DMS53 treated with DMSO at 0.1 percent for 48 hours (cell line): ENCODE results near the gene RFX2.
"Not testable (repeated sequence)": the region's sequence is repeated elsewhere in the genome, so short reads cannot be mapped to it uniquely, and the experiment has no call there.

Source experiments
- DNase-seq: peaks from one replicate; lab custom pipeline; 2025; ENCODE audit not compliant: unreplicated experiment; lab: John Stamatoyannopoulos, UW

Gene RFX2

DNA sequence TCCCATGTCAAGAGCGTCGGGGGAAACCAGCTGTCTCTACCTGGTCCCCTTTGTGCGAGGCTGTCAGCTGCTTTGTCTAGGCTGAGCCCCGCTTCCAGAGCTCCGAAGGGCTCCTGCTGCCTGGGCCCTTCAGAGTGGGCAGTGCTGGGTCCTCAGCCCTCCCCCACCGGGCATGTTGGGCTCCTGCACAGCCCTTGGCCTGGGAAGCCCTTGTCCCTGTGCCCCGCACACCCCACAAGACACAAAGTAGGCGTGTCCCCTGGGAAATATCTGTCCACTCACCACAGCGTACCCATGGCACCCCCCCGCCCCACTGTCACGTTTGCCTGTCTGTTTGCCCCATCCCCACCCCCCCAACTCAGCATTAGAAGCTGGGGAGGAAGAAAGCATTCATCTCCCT, 92.7 kb downstream of the RFX2 start:
- no peak for DNase-seq

- DNase-seq = no peak
These were observed 94.3 kb downstream of the RFX2 start for GRCh38 chr19:6015841-6016545.

DNA sequence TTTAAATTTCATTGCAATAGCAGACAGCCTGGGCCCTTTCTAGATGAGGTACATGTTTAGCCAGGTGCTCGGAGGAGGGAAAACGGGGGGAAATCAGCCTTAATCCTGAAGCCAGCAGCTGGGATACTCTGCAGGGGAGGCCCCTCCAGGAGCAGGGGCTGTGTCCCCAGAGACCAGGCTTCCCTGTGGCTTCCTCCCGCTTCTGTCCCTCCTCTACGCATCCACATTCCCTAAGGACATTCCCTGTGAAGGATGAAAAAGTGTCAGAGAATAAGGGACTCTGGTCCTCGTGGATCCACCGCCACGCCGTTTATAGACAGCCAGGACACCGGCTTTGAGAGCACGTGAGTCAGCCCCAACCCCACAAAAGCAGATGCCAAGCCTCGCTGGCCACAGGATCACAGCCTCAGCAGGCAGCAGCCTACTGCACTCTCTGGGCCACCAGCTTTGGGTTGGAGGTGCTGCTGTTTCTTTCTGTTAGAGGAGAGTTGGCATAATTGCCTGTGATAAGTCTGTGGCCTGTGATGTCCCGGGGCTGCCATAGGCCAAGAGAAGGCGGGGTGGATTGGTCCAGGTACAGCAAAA, 95.7 kb downstream of the RFX2 start:
- no peak for DNase-seq

DNA sequence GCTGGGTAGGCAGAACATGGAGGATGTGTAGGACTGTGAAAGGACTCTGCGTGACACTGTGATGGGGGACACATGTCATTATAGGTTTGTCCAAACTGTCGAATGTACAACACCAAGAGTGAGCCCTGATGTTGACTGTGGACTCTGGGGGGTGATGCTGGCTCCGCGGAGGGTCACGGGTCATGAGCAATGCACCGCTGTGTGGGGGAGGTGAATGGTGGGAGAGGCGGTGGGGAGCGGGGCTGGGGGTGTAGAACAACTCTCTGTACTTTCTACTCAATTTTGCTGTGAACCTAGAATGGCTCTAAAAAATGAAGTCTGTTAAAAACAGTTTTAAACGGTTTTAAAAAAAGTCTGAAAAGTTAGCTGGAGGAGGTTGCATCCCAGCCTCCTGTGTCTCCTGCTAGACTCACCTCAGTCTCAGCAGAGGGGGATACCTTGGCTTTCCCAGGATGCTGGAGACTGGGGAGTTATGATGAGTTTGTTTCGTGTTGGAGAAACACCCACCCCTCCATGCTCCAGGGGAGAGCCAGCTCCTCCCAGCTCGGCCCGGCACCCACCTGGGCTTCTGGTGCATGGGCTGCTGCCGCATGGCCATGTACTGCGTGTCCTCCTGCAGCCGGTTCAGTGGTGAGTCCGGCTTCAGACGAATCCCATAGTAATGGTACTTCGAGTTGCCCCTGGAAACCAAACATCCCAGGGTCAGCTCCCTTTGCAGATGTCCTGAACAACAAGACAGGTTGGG, 97.7 kb downstream of the RFX2 start:
- no peak for DNase-seq

GRCh38 chr19:6011794-6012193, 98.5 kb downstream of the RFX2 start:
- DNase-seq = no peak

DNA sequence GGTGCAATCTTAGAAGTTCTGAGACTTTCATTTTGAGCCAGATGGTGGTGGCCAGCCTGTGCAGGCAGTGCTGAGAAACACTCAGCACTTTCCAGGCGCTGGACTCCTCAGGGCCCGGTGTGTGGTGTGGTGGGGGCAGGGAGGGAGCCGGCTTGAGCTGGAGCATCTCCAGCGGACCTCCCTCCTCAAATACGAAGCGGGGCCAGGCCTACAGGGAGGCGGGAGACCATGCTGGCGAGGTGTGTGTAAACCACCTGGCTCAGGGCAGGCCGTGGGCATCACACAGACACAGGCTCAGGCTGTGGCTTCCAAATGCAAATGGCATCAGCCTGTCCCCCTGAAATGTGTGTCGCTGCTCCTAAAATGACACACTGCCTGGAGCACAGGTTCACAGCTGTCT, 99.1 kb downstream of the RFX2 start:
- DNase-seq = no peak

GRCh38 chr19:6010107-6010506, 100.2 kb downstream of the RFX2 start:
- DNase-seq = no peak

- DNase-seq = no peak
These were observed 102.4 kb downstream of the RFX2 start for GRCh38 chr19:6007866-6008265.

DNA sequence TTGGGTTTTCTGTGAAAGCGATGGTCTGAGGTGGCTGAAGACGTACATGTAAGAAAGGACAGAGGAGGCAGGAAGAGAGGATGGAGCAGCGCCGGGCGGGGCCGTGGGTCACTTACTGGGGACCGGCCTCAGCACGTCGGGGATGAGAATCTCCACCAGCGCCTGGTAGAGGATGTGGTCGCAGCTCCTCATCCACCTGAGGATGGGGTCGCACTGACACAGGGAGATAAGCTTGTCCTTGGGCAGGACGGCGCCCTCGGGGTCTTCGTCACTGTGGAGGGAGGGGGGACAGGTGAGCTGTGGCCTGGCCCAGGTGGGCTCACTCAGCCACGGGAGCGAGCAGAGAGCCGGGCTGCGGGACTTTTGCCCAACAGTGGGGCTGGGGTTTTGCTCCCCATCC, 103.4 kb downstream of the RFX2 start:
- DNase-seq = no peak

GRCh38 chr19:6006070-6006446, 104.2 kb downstream of the RFX2 start:
- not testable (repeated sequence) for DNase-seq

- no peak for DNase-seq
These were observed 104.8 kb downstream of the RFX2 start for GRCh38 chr19:6005321-6006069.

GRCh38 chr19:6003976-6004375, 106.3 kb downstream of the RFX2 start:
- DNase-seq = no peak

GRCh38 chr19:6002591-6002990, 107.7 kb downstream of the RFX2 start:
- DNase-seq = no peak

DNA sequence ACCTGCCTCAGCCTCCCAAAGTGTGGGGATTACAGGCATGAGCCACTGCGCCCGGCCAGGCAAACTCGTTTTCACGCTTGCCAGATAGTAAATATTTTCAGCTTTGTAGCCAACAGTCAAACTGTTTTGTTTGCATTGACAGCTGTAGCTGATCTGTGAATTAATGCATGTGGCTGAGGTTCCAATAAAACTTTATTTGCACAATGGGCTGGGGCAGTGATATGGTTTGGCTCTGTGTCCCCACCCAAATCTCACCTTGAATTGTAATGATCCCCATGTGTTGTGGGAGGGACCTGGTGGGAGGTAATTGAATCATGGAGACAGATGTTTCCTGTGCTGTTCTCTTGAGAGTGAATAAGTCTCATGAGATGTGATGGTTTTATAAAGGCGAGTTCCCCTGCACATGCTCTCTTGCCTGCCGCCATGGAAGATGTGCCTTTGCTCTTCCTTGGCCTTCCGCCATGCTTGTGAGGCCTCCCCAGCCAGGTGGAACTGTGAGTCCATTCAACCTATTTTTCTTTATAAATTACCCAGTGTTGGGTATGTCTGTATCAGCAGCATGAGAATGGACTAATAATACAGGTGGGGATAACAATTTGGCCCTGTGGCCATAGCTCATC, 110.0 kb downstream of the RFX2 start:
- DNase-seq = no peak

DNA sequence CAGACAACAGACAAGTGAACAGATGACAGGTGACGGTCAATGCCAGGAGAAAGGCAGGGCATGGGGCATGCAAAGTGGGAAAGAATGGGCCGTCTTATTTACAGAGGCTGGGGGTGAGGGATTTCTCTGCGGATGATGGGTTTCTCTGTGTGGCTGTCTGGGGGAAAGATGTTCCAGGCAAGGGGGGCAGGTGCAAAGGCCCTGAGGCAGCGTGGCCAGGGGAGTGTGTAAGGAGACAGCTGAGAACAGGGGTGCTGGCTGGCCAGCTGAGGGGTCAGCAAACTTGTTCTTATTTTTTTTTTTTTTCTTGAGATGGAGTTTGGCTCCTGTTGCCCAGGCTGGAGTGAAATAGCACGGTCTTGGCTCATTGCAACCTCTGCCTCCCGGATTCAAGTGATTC, 110.6 kb downstream of the RFX2 start:
- no peak for DNase-seq

DNA sequence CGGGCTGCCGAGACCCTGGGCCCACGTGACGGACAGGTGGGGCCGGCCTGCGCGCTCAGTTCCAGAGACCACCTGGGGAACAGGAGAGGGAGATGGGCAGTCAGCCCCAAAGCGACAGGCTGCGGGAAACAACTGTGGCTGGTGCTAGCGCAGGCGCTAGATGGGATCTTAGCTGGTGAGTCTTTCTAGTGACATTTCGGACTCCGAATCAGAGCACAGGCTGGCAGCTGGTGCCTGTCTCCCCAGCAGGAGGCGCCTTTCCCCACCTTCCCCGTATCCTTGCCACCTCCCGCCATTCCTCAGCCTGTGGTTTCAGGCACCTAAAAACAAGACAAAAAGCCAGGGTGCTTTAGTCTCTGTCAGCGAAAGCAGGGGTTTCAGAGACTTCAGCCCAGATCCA, 112.9 kb downstream of the RFX2 start:
- no peak for DNase-seq

DNA sequence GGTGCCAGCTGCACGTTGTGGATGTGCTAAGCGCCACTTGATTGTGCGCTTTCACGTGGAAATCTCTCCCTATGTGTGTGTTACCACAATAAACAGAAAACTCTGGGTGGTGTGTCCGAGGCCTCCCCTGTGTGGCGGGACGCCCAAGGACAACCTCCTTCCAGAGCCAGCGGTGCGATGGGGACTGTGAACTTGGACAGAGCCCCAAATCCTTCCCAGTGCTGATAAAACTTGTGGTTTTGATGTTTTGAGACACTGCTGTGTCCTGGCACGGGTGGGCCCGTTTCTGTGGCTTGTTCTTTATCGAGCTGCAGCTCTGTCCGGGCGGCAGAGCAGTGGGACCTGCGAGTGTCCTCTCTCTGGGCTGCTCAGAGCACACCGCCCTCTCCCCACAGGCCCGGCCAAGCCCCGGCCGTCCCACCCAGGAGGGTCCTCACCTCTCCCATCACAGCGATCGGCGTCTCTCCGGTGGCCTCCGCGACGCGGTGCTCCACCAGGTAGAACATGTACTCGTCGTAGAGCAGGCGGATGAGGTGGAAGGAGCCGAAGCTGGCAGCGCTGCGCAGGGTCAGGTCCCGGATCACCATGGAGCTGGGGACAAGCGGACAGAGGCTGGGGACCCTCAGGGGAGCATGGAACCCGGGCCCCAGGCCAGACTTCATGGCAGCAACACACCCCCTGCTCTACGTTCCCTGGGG, 113.5 kb downstream of the RFX2 start:
- no peak for DNase-seq

- DNase-seq = no peak
These were observed 114.2 kb downstream of the RFX2 start for GRCh38 chr19:5996102-5996501.

- DNase-seq = no peak
These were observed 114.7 kb downstream of the RFX2 start for GRCh38 chr19:5995606-5996005.

GRCh38 chr19:5994405-5995165, 115.7 kb downstream of the RFX2 start:
- DNase-seq = no peak
